Measurements from ENCODE around the gene DNAH14. TPM values are rescaled to one million over a fixed set of nuclear protein-coding genes. Genes with fewer than 3 reads are reported as not detected.

DNAH14 gene
- total and polyA plus RNA-seq, 9 of the 15 experiments (the other 6 are each of a cell fraction or from before 2014, with no cell fraction given), result 58.4 to 142 (median 98.4) TPM

GRCh38 chr1:225442123-225442505 lies 512.6 kb downstream of the DNAH14 start:
- H3K79me2 ChIP-seq (ENCODE audit: control insufficient read depth, insufficient read depth, low read length), result no peaks in the 10 kb centered on the region
- H3K9me3 ChIP-seq (replicated peaks; ENCODE audit: control insufficient read depth, insufficient read depth, low read depth, low read length), result no peaks in the 10 kb centered on the region
- ChIA-PET POLR2A (interaction anchor here (0.7 to 2.4 kb wide), 4 partner anchors 10 to 1288 kb away, joined by 3 to 8 read pairs (median 5); no protein-coding TSS in a partner anchor), CTCF (ENCODE audit: low intra/inter-chr PET ratio) (no interaction called here)
- FAIRE-seq (no peak), DNase-seq (ENCODE audit: extremely low read depth in 1 of 4, low spot score in 3 of 4) (no peak), ATAC-seq (no peak)
- H4K20me1 ChIP-seq (replicated peaks; ENCODE audit: control insufficient read depth, insufficient read depth, low read length), result no peaks in the 10 kb centered on the region
- TF ChIP-seq TEAD1 (CRISPR knock-in tag; IDR thresholded peaks at IDR 0.05) (no peak), USF1 (CRISPR knock-in tag; IDR thresholded peaks at IDR 0.05) (no peak), FOS (IDR thresholded peaks at IDR 0.05; ENCODE audit: extremely low read depth, insufficient read length) (no peak), E2F4 (CRISPR knock-in tag; IDR thresholded peaks at IDR 0.05; ENCODE audit: low read depth) (no peak)
- H3K27me3 ChIP-seq (ENCODE audit: control insufficient read depth in 2 of 2, insufficient read depth in 2 of 2, low read length in 2 of 2), result no peaks in the 10 kb centered on the region
- H3K9me1 ChIP-seq (ENCODE audit: control insufficient read depth, insufficient read depth, low read length), result no peaks in the 10 kb centered on the region
- H2AFZ ChIP-seq (ENCODE audit: low read depth, low read length), result peak overlapping the region; percentile 50; the same call in 1 of the 2 replicates
- no TSS peak for BruUV-seq (replicated peaks)
- no peaks in the 10 kb centered on the region for H3K36me3 ChIP-seq (ENCODE audit: control insufficient read depth, insufficient read depth, low read length)
- no peak overlapping the region for H3K27ac ChIP-seq (ENCODE audit: extremely low read depth, low read depth, low read length)
- 68% methylated on average over 3 of the region's 3 CpGs for WGBS (ENCODE audit: insufficient coverage, low coverage, missing lambda C conversion rate)
- H3K4me3 ChIP-seq, result no peak overlapping the region
- intact Hi-C loops (cut with micrococcal nuclease), result no loop called here
- in situ Hi-C loops (cut with MboI), result no loop called here
- H3K9ac ChIP-seq (ENCODE audit: insufficient read depth in 1 of 2, low read depth in 2 of 2, low read length in 2 of 2), result 0 out of 4 replicates have a peak overlapping the region, but pooled peaks of 1 of the 2 experiments have one; percentile 60
- peaks cover 21 to 37% of the 10 kb centered on the region in 2 experiments for H3K4me1 ChIP-seq (replicated peaks in 1 of 2; ENCODE audit: control insufficient read depth in 2 of 2, insufficient read depth in 2 of 2, low read length in 2 of 2)
- no peak overlapping the region for H3K4me2 ChIP-seq (ENCODE audit: insufficient read depth, low read length)

Data from K562 (cell line).